Fibroblast of peridontal ligament (primary cell): ENCODE measurements around the gene FXR2.

ENCODE experiments used
- DNase-seq: peaks from one replicate; pipeline ENCODE4 v3.0.0-alpha.2; 2010; ENCODE audit errors: extremely low read depth

Gene FXR2

DNA sequence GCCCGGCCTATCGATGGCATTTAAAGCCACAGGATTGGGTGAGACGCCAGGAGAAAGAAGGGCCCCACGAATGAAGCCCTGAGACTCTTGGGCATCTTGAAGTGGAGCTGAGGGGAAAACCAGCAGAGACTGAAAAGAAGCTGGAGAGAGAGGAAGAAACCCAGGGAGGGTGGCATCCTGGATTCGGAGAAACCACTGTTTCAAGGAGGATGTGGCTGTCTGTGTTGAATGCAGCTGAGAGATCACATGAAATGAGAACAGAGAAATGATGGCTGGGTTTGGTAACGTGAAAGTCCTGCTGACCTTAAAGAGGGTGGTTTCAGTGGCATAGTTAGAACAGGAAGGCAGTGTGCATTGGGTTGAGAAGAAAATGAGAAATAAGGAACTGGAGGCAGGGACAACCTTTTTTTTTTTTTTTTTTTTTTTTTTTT lies 62.1 kb downstream of the FXR2 start:
- DNase-seq, result no peak

DNA sequence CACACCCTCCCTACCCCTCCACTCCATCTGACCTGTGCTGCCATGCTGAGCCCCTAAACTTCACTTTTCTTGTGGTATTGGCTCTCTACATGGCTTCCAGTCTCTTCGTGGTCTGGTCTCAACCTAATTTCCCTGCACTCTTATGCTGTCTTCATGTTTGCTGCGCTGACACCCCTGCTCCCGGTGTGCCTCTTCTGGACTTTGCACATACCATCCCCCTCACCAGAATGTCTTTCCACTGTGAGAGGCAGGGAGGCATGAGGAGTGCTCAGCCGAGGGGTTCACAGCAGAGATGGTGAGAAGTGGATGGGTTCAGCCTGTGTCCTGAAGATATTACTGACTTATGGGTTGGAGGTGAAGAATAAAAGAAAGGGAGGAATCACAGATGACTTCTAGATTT lies 63.3 kb downstream of the FXR2 start:
- no peak for DNase-seq

DNA sequence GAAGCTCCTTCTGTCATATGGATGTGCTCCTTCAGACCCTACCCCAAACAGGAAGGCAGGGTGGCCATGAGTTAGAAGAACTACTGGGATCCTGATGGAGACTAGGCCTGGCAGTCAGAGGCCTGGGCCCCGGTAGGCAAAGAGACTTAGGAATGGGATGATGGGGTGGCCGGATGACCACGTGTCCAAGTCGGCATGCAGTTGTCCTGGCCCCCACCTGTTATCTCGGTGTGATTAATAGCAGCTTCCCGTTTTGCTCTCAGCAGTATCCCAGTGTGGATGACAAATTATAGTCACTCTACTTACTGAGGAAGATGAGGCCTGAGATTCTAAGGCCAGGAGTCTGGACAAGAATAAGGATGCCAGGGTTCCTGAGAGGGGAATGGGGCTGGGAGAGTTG lies 64.4 kb downstream of the FXR2 start:
- DNase-seq, result no peak

DNA sequence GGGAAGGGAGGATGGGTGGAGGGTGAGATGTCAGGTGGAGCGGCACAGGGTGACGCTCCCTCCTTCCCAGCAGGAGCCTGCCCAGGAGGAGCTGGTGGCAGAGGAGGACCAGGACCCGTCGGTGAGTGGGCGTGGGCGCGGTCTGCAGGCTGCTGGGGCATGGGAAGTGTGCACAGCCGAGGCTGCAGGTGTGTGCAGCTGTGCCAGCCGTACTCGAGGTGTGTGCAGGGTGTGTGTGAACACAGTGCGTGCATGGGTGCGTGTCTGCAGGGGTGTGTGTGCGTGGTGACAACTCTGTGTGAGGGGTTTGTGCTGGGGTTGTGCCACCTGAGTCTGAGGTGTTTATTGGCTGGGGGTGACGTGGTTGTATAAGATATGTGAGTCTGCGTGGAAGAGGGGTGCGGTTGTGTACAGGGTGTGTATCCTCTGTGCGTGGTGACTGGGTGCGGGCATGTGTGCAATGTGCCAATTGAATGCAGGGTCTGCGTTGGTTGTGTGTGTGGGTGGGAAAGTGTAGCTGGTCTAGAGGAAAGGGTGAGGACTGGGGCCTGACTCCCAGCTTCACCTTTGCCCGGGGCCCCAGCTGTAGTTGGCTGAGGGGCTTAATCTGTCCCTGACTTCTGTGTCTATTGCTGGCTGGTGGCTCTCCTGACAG lies 65.2 kb downstream of the FXR2 start:
- no peak for DNase-seq

DNA sequence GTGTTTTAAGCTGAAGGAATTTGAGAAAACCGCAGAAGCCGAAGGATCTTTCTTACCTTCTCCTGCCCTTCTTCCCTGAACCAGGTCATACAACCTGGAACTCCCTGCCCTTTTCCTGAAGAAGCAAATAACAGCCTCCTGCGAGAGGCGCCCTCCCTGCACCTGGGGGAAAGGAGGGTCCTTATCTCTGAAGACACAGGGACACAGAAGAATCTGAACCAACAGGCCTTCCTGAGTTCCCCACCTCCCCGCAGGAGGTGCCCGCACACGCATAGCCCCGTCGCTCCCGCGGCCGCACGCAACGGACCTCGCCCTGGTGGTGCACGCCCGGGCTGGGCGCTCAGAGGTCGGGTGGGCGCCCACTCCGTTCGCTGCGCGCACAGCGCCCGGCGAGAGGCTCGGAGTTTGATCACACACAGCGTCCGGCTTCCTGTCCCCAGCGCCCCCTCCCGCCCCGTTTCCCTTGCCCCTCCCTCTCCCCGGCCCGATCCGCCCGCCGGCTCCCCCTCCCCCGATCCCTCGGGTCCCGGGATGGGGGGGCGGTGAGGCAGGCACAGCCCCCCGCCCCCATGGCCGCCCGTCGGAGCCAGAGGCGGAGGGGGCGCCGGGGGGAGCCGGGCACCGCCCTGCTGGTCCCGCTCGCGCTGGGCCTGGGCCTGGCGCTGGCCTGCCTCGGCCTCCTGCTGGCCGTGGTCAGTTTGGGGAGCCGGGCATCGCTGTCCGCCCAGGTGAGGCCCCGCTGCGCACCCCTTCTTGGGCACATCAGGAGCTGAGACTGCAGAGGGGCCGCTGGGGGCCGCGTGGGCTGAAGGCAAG lies 65.9 kb downstream of the FXR2 start, which contains the start of gene TNFSF12:
Gene TNFSF12, plus strand, starts transcription at position 474 of the 816 bp plus-strand sequence. Its CDS starts 96 bp downstream, at position 570.
- peak; percentile 17 for DNase-seq

DNA sequence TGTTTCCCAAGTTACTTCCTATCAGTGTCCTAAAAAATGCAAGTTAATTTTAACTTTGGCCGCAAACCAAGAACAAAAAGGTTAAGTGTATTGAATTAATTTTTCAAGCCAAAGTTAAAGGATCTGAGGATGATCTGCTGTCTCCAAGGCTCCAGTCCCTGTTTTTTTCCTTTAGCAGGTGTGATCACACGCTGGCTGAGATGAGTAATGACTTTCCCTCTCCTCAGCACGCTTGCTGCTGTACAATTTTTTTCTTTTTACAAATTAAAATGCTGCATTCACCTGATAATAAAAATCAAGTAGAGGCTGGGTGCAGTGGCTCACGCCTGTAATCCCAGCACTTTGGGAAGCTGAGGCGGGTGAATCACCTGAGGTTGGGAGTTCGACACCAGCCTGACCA lies 69.8 kb downstream of the FXR2 start:
- DNase-seq, result no peak
